Esophagus muscularis mucosa (tissue), 4 donors: ENCODE data around the gene GABARAP. TPM values are rescaled to one million over a fixed set of nuclear protein-coding genes. Genes with fewer than 3 reads are reported as not detected.
A peak's percentile ranks its signal among the peaks of the same experiment; 100 is the strongest.

Experiments used
- DNase-seq: peaks from one replicate; pipeline ENCODE4 v3.0.0-alpha.2; 2017; ENCODE audit errors: extremely low spot score
- H3K27ac ChIP-seq, 4 donors: fragments of 200-600 bp; sonication (generic); replicated peaks in 1 of 4; 1 replicate in 3 of 4; 2 replicates in 1 of 4; pipeline ENCODE4 v1.5.1; 2016 to 2019; ENCODE audit warnings: mild to moderate bottlenecking in 1 of 4
- H3K27me3 ChIP-seq, 4 donors: fragments of 200-600 bp; sonication (generic); one replicate each; pipeline versions ENCODE4 v1.5.1 to v1.6.0; 2016 to 2019
- H3K36me3 ChIP-seq, 4 donors: fragments of 200-600 bp; sonication (generic); one replicate each; pipeline ENCODE4 v1.5.1; 2016 to 2019
- H3K4me1 ChIP-seq, 4 donors: fragments of 200-600 bp; sonication (generic); one replicate each; pipeline ENCODE4 v1.5.1; 2016 to 2019
- H3K4me3 ChIP-seq, 4 donors: fragments of 200-600 bp; sonication (generic); 1 replicate in 2 of 4; 2 replicates in 2 of 4; pipeline ENCODE4 v1.5.1; 2016 to 2019; ENCODE audit warnings: mild to moderate bottlenecking in 4 of 4, moderate library complexity in 1 of 4
- H3K9me3 ChIP-seq, 4 donors: fragments of 200-600 bp; sonication (generic); 1 replicate in 3 of 4; 2 replicates in 1 of 4; pipeline ENCODE4 v1.5.1; 2016 to 2019
- CTCF ChIP-seq, 3 experiments: fragments of 200-600 bp in 2 of 3; fragments of 450-650 bp in 1 of 3; sonication (generic) in 2 of 3; IDR thresholded peaks; one replicate each; pipeline ENCODE4 v1.5.1; 2017 to 2019; ENCODE audit warnings: antibody characterized with exemption in 3 of 3, mild to moderate bottlenecking in 2 of 3, moderate library complexity in 1 of 3
- EP300 ChIP-seq: sonication (generic); formaldehyde crosslinking; IDR thresholded peaks from one replicate; pipeline ENCODE4 v1.6.1; 2017; ENCODE audit warnings: antibody characterized with exemption
- POLR2A ChIP-seq: fragments of 450-650 bp; IDR thresholded peaks from one replicate; pipeline ENCODE4 v1.6.1; 2017; ENCODE audit warnings: antibody characterized with exemption, moderate library complexity, mild to moderate bottlenecking, low read depth
- POLR2AphosphoS5 ChIP-seq, 2 donors: sonication (generic); formaldehyde crosslinking; IDR thresholded peaks; one replicate each; pipeline ENCODE4 v1.6.1; 2017; ENCODE audit warnings: antibody characterized with exemption in 2 of 2
- WGBS: methylation state at CpG from one replicate; pipeline ENCODE4 v1.1.5; 2018; 5-methylcytosine and 5-hydroxymethylcytosine counted together
- intact Hi-C: fragments of 100-400 bp; cut with DNase I; formaldehyde crosslinking; loops from one replicate; pipeline ENCODE4 v1.15.1; 2023
- total RNA-seq, 4 donors: library from RNA; depleted of rRNA; stranded (reverse); fragments of >200 nt; gene quantifications; one replicate each; pipeline versions ENCODE4 v1.1.0 to v1.2.1, GENCODE V29; 2016

The GABARAP gene
- total RNA-seq, 4 donors from 2014 or later = 360 to 524 (median 408) TPM

- intact Hi-C loops = no loop called here
- peak overlapping the region; percentile 86 to 98 (median 92) for H3K4me3 ChIP-seq
- peaks cover 29 to 38% (median 35%) of the 10 kb centered on the region in 4 donors for H3K4me1 ChIP-seq
- H3K9me3 ChIP-seq = no peaks in the 10 kb centered on the region
- WGBS = 1% methylated on average over 47 of the region's 49 CpGs
- peak; percentile 99 for DNase-seq
- H3K27me3 ChIP-seq = no peaks in the 10 kb centered on the region
- H3K36me3 ChIP-seq = peaks cover 34 to 50% (median 49%) of the 10 kb centered on the region in 4 donors
- TF ChIP-seq POLR2A = peak; percentile 58
- TF ChIP-seq CTCF (IDR thresholded peaks at IDR 0.05) = peak in 1 of 3 experiments; percentile 9
- TF ChIP-seq EP300 = no peak
- peak; percentile 94 to 98 for TF ChIP-seq POLR2AphosphoS5 (IDR thresholded peaks at IDR 0.05)
- H3K27ac ChIP-seq = peak overlapping the region; percentile 97 to 99 (median 97)
These were observed 636 bp upstream of the GABARAP start for GRCh38 chr17:7242717-7243452.

GRCh38 chr17:7241090-7241733, 1.0 kb downstream of the GABARAP start:
- TF ChIP-seq POLR2AphosphoS5 (IDR thresholded peaks at IDR 0.05) (no peak), POLR2A (no peak), CTCF (IDR thresholded peaks at IDR 0.05) (no peak), EP300 (no peak)
- Histone ChIP-seq H3K4me3 (peak overlapping the region; percentile 86 to 98 (median 92)), H3K27me3 (no peaks in the 10 kb centered on the region), H3K9me3 (no peaks in the 10 kb centered on the region), H3K4me1 (peaks cover 35 to 51% (median 48%) of the 10 kb centered on the region in 4 donors), H3K36me3 (peaks cover 29 to 52% (median 46%) of the 10 kb centered on the region in 4 donors), H3K27ac (peak overlapping the region; percentile 97 to 99 (median 97))
- intact Hi-C loops = no loop called here
- no peak for DNase-seq
- WGBS = 40% methylated on average over 9 of the region's 9 CpGs

DNA sequence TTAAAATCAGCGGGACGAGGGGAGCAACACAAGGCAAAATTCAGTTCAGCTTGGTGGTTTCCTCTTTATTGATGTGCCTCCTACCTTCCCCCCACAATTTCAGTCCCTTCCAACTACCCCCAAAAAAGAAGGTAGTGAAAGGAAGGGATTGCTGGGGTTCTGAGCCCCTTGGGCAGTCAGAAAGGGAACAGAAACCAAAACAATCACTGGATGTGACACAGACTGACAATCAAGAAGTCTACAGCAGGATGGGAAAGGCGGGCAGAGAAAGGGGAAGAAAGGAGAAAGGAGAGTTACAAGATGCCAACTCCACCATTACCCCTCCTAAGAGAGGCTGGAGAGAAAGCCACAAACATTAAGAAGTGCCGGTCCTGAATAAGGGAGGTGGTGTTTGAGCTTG, 1.9 kb downstream of the GABARAP start:
- Histone ChIP-seq H3K4me3 (peak overlapping the region in 3 of 4 donors; percentile 90 to 98 (median 94)), H3K4me1 (peaks cover 35 to 59% (median 56%) of the 10 kb centered on the region in 4 donors), H3K9me3 (no peaks in the 10 kb centered on the region), H3K27ac (peak overlapping the region; percentile 97 to 99 (median 97)), H3K36me3 (peaks cover 25 to 52% (median 46%) of the 10 kb centered on the region in 4 donors), H3K27me3 (no peaks in the 10 kb centered on the region)
- TF ChIP-seq POLR2A = no peak
- TF ChIP-seq EP300 = no peak
- TF ChIP-seq POLR2AphosphoS5 (IDR thresholded peaks at IDR 0.05) = no peak
- no peak for TF ChIP-seq CTCF (IDR thresholded peaks at IDR 0.05)
- intact Hi-C loops = no loop called here
- DNase-seq = no peak
- 57% methylated on average over 4 of the region's 4 CpGs for WGBS

DNA sequence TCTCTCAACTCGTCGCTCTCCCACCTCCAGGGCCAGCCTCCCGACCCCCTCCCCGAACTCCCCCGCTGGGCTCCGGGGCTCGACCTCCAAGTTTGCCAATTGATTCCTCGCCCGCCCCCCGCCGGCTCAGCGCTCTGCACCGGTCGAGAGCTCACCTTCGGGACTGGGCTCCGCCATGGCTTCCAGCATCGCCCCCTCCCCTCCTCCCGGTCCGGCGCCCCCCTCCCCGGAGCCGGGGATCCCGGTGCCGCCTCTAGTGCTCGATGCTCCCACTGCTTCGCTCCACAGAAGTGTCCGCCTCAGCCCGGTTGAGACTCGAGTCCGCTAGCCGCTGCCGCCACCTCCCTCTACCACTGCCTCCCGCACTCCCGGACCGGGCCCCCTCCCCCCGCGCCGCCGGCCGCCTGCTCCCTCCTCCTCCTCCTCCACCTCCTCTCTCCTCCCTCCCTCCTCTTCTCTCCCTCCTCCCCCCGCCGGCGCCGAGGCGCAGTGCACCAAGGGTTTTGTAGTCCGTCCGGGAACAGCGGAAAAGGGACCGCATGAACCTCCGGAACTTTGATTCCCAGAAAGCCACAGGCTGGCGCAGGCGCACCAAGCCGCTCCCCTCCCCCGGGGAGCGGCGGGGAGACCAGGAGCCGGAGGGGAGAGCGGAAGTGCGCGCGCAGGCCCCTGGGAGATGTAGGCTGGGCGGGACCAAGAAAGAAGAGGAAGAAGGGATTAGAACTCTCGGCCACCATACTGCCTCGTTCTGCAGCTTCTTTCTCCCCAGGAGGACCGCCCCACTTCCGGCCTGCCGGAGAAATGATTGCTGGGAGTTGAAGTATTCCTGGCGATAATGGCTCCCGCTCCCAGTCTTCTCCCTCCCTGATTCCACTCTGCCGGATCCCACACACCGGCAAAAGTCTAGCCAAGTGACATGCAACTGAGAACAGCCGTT, 2.9 kb downstream of the GABARAP start, which contains the start of gene PHF23:
Gene PHF23, minus strand, starts transcription at position 367 of the 937 bp plus-strand sequence. Its CDS starts 178 bp downstream, at position 189.
- Histone ChIP-seq H3K27me3 (no peaks in the 10 kb centered on the region), H3K27ac (peak within 1 kb of the TSS; percentile 97 to 99 (median 97)), H3K4me3 (peak within 1 kb of the TSS; percentile 94 to 99 (median 96)), H3K9me3 (no peaks in the 10 kb centered on the region), H3K36me3 (peaks cover 19 to 44% (median 40%) of the 10 kb centered on the region in 4 donors), H3K4me1 (peaks cover 41 to 68% (median 65%) of the 10 kb centered on the region in 4 donors)
- DNase-seq = peak; percentile 100
- WGBS = under 1% methylated on average over 56 of the region's 72 CpGs
- intact Hi-C loops = no loop called here
- TF ChIP-seq EP300 (no peak), POLR2A (peak; percentile 43), CTCF (IDR thresholded peaks at IDR 0.05) (peak in 1 of 3 experiments; percentile 22), POLR2AphosphoS5 (IDR thresholded peaks at IDR 0.05) (peak; percentile 79 to 92)
